ENCODE results near the gene ATP5PB. TPM values are rescaled to one million over a fixed set of nuclear protein-coding genes. Genes with fewer than 3 reads are reported as not detected.
A peak's percentile ranks its signal among the peaks of the same experiment; 100 is the strongest.

The ATP5PB gene
- total RNA-seq, 4 donors from 2014 or later = 91.2 to 176 (median 103) TPM

- Histone ChIP-seq H3K4me3 (peak overlapping the region in 3 of 4 donors; percentile 16 to 34 (median 16)), H3K27ac (peak overlapping the region in 3 of 4 donors; percentile 63 to 71 (median 64)), H3K36me3 (peaks cover 0 to 47% (median 0%) of the 10 kb centered on the region in 3 donors), H3K4me1 (peaks cover 0 to 14% (median 7%) of the 10 kb centered on the region in 4 donors), H3K9me3 (no peaks in the 10 kb centered on the region), H3K27me3 (no peaks in the 10 kb centered on the region)
- no peak for TF ChIP-seq EP300 (IDR thresholded peaks at IDR 0.05)
- TF ChIP-seq POLR2A (IDR thresholded peaks at IDR 0.05) = no peak
- no peak for TF ChIP-seq CTCF (IDR thresholded peaks at IDR 0.05)
- DNase-seq (ENCODE audit: low spot score in 2 of 2) = no peak
- WGBS, 2 donors = 55 to 64% methylated on average over 4 of the region's 4 CpGs
Measured at GRCh38 chr1:111474521-111474920, 25.3 kb downstream of the ATP5PB start.

GRCh38 chr1:111475701-111476100 lies 26.4 kb downstream of the ATP5PB start:
- Histone ChIP-seq H3K4me1 (peaks cover 0 to 14% (median 7%) of the 10 kb centered on the region in 4 donors), H3K27ac (peak overlapping the region in 3 of 4 donors; percentile 57 to 71 (median 64)), H3K27me3 (no peaks in the 10 kb centered on the region), H3K9me3 (no peaks in the 10 kb centered on the region), H3K36me3 (peaks cover 0 to 35% (median 0%) of the 10 kb centered on the region in 3 donors), H3K4me3 (peak overlapping the region in 1 of 4 donors; percentile 34)
- TF ChIP-seq EP300 (IDR thresholded peaks at IDR 0.05) = no peak
- no peak for TF ChIP-seq POLR2A (IDR thresholded peaks at IDR 0.05)
- TF ChIP-seq CTCF (IDR thresholded peaks at IDR 0.05) = no peak
- no peak for DNase-seq (ENCODE audit: low spot score in 2 of 2)
- 72 to 82% methylated on average over 5 of the region's 5 CpGs for whole genome bisulfite sequencing, 2 donors

GRCh38 chr1:111476214-111476613 lies 26.9 kb downstream of the ATP5PB start:
- TF ChIP-seq POLR2A (IDR thresholded peaks at IDR 0.05) (no peak), EP300 (IDR thresholded peaks at IDR 0.05) (no peak), CTCF (IDR thresholded peaks at IDR 0.05) (no peak)
- H3K4me1 ChIP-seq = peaks cover 0 to 14% (median 7%) of the 10 kb centered on the region in 4 donors
- H3K4me3 ChIP-seq = peak overlapping the region in 1 of 4 donors; percentile 34
- no peaks in the 10 kb centered on the region for H3K27me3 ChIP-seq
- no peaks in the 10 kb centered on the region for H3K9me3 ChIP-seq
- peak overlapping the region in 3 of 4 donors; percentile 43 to 71 (median 57) for H3K27ac ChIP-seq
- no peak for DNase-seq (ENCODE audit: low spot score in 2 of 2)
- H3K36me3 ChIP-seq = peaks cover 0 to 30% (median 0%) of the 10 kb centered on the region in 3 donors

GRCh38 chr1:111476761-111477309 lies 27.6 kb downstream of the ATP5PB start:
- Histone ChIP-seq H3K27me3 (no peaks in the 10 kb centered on the region), H3K9me3 (no peaks in the 10 kb centered on the region), H3K27ac (peak overlapping the region in 3 of 4 donors; percentile 43 to 71 (median 59)), H3K4me1 (peaks cover 0 to 16% (median 7%) of the 10 kb centered on the region in 4 donors), H3K36me3 (peaks cover 0 to 24% (median 0%) of the 10 kb centered on the region in 3 donors), H3K4me3 (no peak overlapping the region)
- WGBS, 2 donors = 50 to 66% methylated on average over 2 of the region's 2 CpGs
- no peak for DNase-seq (ENCODE audit: low spot score in 2 of 2)
- TF ChIP-seq EP300 (IDR thresholded peaks at IDR 0.05) = no peak
- no peak for TF ChIP-seq POLR2A (IDR thresholded peaks at IDR 0.05)
- TF ChIP-seq CTCF (IDR thresholded peaks at IDR 0.05) = no peak

GRCh38 chr1:111480674-111481073 lies 31.4 kb downstream of the ATP5PB start:
- Histone ChIP-seq H3K4me3 (no peak overlapping the region), H3K4me1 (peaks cover 0 to 20% (median 4%) of the 10 kb centered on the region in 4 donors), H3K36me3 (peaks cover 0 to 16% (median 0%) of the 10 kb centered on the region in 3 donors), H3K27me3 (no peaks in the 10 kb centered on the region), H3K27ac (no peak overlapping the region), H3K9me3 (no peaks in the 10 kb centered on the region)
- no peak for DNase-seq (ENCODE audit: low spot score in 2 of 2)
- 52 to 65% methylated on average over 1 of the region's 1 CpG for WGBS, 2 donors
- TF ChIP-seq CTCF (IDR thresholded peaks at IDR 0.05) (no peak), EP300 (IDR thresholded peaks at IDR 0.05) (no peak), POLR2A (IDR thresholded peaks at IDR 0.05) (no peak)
